GM19467 (cell line): ENCODE data around the gene GALNT10.

Experiments
- ATAC-seq: cut with Tn5 transposase; IDR thresholded peaks from one replicate; pipeline ENCODE4 v1.9.1; 2021; ENCODE audit warnings: mild to moderate bottlenecking, moderate library complexity; ENCODE audit not compliant: unreplicated experiment

GALNT10 gene

DNA sequence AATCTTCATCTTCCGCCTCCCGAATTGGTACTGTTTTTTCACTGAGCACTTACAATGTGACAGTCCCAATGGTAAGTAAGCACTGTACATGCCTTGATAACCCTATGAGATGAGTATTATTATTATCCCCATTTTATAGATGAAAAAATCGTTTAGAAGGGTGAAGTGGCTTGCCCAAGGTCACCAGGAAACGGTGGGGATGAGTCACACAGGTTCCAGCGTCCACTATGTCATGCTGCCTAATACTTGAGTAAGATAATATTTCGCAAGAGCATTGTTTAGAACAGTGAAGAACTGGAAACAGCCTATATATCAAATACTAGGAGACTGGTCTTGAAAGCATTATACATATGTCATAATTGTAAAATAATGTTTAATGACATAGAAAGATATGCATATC lies 274.6 kb downstream of the GALNT10 start:
- no peak for ATAC-seq

DNA sequence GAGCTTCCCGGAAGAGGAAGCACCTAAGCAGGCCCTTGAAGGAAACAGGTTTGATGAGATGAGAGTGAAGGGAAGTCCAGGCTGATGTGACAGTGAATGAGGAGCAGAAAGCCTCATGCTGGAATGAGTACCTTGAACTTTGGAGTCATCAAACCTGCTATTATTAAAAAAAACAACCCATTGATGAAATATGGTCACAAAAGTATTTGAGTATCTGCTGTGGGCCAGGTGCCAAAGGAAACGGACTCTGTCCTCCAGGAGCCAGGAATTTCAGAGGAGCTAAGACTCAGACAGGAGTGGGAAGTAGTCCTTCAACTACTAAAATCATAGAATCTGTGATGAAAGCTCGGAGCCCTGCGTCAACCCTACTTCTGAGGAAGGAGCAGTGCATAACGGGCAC lies 275.6 kb downstream of the GALNT10 start:
- no peak for ATAC-seq

DNA sequence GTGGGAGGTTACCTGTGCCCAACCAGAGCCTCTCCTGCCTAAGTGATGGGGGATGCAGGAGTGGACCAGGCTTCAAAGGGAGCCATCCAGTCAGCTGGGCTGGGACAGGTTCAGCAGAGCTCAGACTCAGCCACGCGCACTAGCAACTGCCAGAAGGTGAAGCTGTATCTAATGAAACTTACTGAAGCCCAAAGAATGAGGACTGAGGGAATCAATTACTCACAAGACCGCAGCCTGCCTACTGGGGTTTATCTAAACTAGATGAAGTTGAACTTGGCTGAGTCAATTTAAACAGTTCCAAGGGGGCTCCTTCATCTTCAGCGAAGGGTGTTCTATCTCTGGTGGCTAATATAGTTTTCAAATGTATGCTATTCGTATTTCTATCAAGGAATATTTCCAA lies 276.1 kb downstream of the GALNT10 start:
- no peak for ATAC-seq

DNA sequence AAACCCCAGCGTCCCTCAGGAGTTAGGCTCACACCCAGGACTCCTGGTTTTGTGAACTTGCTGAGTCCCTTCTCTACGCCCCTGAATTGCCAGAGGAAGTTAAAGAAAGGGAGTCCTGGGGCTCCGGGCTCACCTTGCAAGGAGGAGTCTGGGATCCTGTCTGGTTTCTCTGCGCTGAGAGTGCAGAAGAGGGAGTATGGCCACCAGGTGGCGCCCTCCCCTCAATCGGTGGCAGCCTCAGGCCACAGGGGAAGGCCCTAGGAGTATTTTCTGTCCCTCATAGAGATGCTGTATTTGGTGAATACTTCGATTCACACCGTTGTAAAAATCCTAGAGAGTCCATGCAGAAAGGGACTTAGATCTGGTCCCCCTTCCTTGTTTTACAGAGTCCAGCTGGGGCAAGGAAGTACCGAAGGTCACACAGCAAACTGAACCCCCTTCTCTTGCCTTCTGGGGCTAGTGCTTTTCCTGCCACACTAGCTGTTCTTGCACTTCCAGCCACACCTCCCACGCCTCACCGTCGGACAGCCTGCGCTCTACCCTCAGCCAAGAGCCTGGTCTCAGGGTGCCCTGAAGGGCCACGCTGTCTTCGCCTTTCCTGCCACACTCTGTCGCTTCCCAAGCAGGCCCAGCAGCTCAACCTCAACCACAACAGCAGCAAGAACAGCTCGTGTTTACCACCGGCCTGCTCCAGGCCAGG lies 277.3 kb downstream of the GALNT10 start:
- peak; percentile 90 for ATAC-seq

DNA sequence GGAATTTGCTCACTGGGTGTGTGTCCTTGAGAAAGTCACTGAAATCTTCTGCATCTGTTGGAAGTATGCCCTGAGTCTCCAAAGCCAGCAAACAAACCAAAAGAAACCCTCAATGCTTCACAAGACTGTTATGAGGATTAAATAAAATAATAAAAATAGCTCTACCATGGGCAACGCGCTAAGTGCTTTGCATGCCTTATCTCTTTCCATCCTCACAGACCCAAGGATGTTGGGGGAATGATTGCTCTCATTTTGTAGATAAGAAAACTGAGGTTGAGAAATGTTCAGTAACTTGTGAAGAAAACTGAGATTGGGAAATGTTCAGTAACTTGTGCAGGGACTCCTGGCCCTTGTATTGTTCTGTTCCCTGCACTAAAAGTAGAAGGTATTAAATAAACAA lies 279.6 kb downstream of the GALNT10 start:
- no peak for ATAC-seq
